Measurements from ENCODE around the gene S100Z.

GRCh38 chr5:76816110-76816831 lies 33.5 kb upstream of the S100Z start:
- no peak for TF ChIP-seq CTCF (IDR thresholded peaks at IDR 0.05)
- TF ChIP-seq POLR2A (IDR thresholded peaks at IDR 0.05), result no peak

All from heart left ventricle (tissue), 13 donors.